Left forelimb (tissue), 1 donor: ENCODE measurements around the gene SNX2.
"Not testable (repeated sequence)": the region's sequence is repeated elsewhere in the genome, so short reads cannot be mapped to it uniquely, and the experiment has no call there.

Experiments used
- DNase-seq: peaks from one replicate; pipeline ENCODE4 v3.0.0-alpha.2; 2018; ENCODE audit warnings: low spot score

SNX2 gene

GRCh38 chr5:122844136-122844909 lies 69.4 kb downstream of the SNX2 start:
- no peak for DNase-seq

- no peak for DNase-seq
These were observed 70.0 kb downstream of the SNX2 start for GRCh38 chr5:122844910-122845228.

GRCh38 chr5:122845229-122846050 lies 70.6 kb downstream of the SNX2 start, which contains the start of gene SNX24:
SNX24 (plus strand) TSS chr5:122845613; CDS start chr5:122845634, 21 bp downstream.
- peak; percentile 88 for DNase-seq

- no peak for DNase-seq
These were observed 71.2 kb downstream of the SNX2 start for GRCh38 chr5:122846051-122846550.

GRCh38 chr5:122847687-122848081 lies 72.8 kb downstream of the SNX2 start:
- DNase-seq = no peak

GRCh38 chr5:122849771-122850170 lies 74.9 kb downstream of the SNX2 start:
- no peak for DNase-seq

GRCh38 chr5:122857538-122857937 lies 82.7 kb downstream of the SNX2 start:
- not testable (repeated sequence) for DNase-seq

- DNase-seq = no peak
These were observed 83.6 kb downstream of the SNX2 start for GRCh38 chr5:122858451-122858850.

- DNase-seq = no peak
These were observed 88.4 kb downstream of the SNX2 start for GRCh38 chr5:122863240-122863639.

- no peak for DNase-seq
These were observed 88.8 kb downstream of the SNX2 start for GRCh38 chr5:122863721-122864120.

- DNase-seq = no peak
These were observed 89.5 kb downstream of the SNX2 start for GRCh38 chr5:122864400-122864799.

GRCh38 chr5:122864842-122865241 lies 90.0 kb downstream of the SNX2 start:
- DNase-seq = no peak

GRCh38 chr5:122870219-122870856 lies 95.5 kb downstream of the SNX2 start:
- DNase-seq = no peak

- no peak for DNase-seq
These were observed 96.8 kb downstream of the SNX2 start for GRCh38 chr5:122871661-122872060.

GRCh38 chr5:122874179-122874875 lies 99.4 kb downstream of the SNX2 start:
- DNase-seq = no peak

GRCh38 chr5:122877518-122877917 lies 102.6 kb downstream of the SNX2 start:
- DNase-seq = no peak

GRCh38 chr5:122879076-122879475 lies 104.2 kb downstream of the SNX2 start:
- no peak for DNase-seq
